Measurements from ENCODE around the gene SLC7A4. TPM values are rescaled to one million over a fixed set of nuclear protein-coding genes. Genes with fewer than 3 reads are reported as not detected.

SLC7A4 gene
- total RNA-seq, 1 donor from 2014 or later = 1.5 TPM

GRCh38 chr22:21022955-21023614 lies 9.3 kb downstream of the SLC7A4 start:
- H3K36me3 ChIP-seq = no peaks in the 10 kb centered on the region
- ATAC-seq (no peak), DNase-seq (no peak)
- H3K27ac ChIP-seq = no peak overlapping the region
- no peak for TF ChIP-seq CTCF (IDR thresholded peaks at IDR 0.05)
- H3K9me3 ChIP-seq = no peaks in the 10 kb centered on the region
- H3K4me3 ChIP-seq = no peak overlapping the region
- intact Hi-C loops (cut with DNase I) = no loop called here
- no peaks in the 10 kb centered on the region for H3K4me1 ChIP-seq
- H3K27me3 ChIP-seq = no peaks in the 10 kb centered on the region

GRCh38 chr22:21022507-21022906 lies 9.9 kb downstream of the SLC7A4 start:
- no peaks in the 10 kb centered on the region for H3K36me3 ChIP-seq
- no peak overlapping the region for H3K27ac ChIP-seq
- no peak for ATAC-seq
- H3K4me1 ChIP-seq = no peaks in the 10 kb centered on the region
- intact Hi-C loops (cut with DNase I) = no loop called here
- H3K27me3 ChIP-seq = no peaks in the 10 kb centered on the region
- TF ChIP-seq CTCF (IDR thresholded peaks at IDR 0.05) = no peak
- H3K9me3 ChIP-seq = no peaks in the 10 kb centered on the region
- no peak overlapping the region for H3K4me3 ChIP-seq
- DNase-seq = no peak

GRCh38 chr22:21020802-21021429 lies 11.4 kb downstream of the SLC7A4 start:
- peak; percentile 28 for ATAC-seq
- Histone ChIP-seq H3K4me1 (no peaks in the 10 kb centered on the region), H3K27me3 (no peaks in the 10 kb centered on the region), H3K27ac (no peak overlapping the region), H3K36me3 (no peaks in the 10 kb centered on the region), H3K4me3 (no peak overlapping the region), H3K9me3 (no peaks in the 10 kb centered on the region)
- TF ChIP-seq CTCF (IDR thresholded peaks at IDR 0.05) = peak; percentile 14
- intact Hi-C loops (cut with DNase I) = no loop called here
- no peak for DNase-seq

- no peak for DNase-seq
- no peak overlapping the region for H3K4me3 ChIP-seq
Observed at GRCh38 chr22:21018314-21018713, 14.0 kb downstream of the SLC7A4 start.

GRCh38 chr22:21016644-21017420 lies 15.5 kb downstream of the SLC7A4 start:
- no peak for DNase-seq
- Histone ChIP-seq H3K9me3 (no peaks in the 10 kb centered on the region), H3K27me3 (no peaks in the 10 kb centered on the region), H3K36me3 (no peaks in the 10 kb centered on the region), H3K4me1 (peaks cover 17% of the 10 kb centered on the region), H3K4me3 (no peak overlapping the region), H3K27ac (no peak overlapping the region)
- no peak for ATAC-seq
- intact Hi-C loops (cut with DNase I) = no loop called here
- no peak for TF ChIP-seq CTCF (IDR thresholded peaks at IDR 0.05)

More at GRCh38 chr22:21018314-21018713, 14.0 kb downstream of the SLC7A4 start:
- H3K9me3 ChIP-seq = no peaks in the 10 kb centered on the region
- no peak for ATAC-seq
- no peaks in the 10 kb centered on the region for H3K36me3 ChIP-seq
- H3K27ac ChIP-seq = no peak overlapping the region
- no peaks in the 10 kb centered on the region for H3K27me3 ChIP-seq
- intact Hi-C loops (cut with DNase I) = no loop called here
- H3K4me1 ChIP-seq = peaks cover 17% of the 10 kb centered on the region
- no peak for TF ChIP-seq CTCF (IDR thresholded peaks at IDR 0.05)
